ENCODE measurements around the gene CTIF.

CTIF gene

GRCh38 chr18:48888773-48889080 is 349.9 kb downstream of the CTIF start:
- H3K4me3 ChIP-seq (ENCODE audit: low read depth, low read length): no peak overlapping the region
- TF ChIP-seq CTCF (IDR thresholded peaks at IDR 0.05; ENCODE audit: insufficient read depth, low read depth, low read length, missing control alignments): no peak
- no peak for DNase-seq (ENCODE audit: low read depth)

DNA sequence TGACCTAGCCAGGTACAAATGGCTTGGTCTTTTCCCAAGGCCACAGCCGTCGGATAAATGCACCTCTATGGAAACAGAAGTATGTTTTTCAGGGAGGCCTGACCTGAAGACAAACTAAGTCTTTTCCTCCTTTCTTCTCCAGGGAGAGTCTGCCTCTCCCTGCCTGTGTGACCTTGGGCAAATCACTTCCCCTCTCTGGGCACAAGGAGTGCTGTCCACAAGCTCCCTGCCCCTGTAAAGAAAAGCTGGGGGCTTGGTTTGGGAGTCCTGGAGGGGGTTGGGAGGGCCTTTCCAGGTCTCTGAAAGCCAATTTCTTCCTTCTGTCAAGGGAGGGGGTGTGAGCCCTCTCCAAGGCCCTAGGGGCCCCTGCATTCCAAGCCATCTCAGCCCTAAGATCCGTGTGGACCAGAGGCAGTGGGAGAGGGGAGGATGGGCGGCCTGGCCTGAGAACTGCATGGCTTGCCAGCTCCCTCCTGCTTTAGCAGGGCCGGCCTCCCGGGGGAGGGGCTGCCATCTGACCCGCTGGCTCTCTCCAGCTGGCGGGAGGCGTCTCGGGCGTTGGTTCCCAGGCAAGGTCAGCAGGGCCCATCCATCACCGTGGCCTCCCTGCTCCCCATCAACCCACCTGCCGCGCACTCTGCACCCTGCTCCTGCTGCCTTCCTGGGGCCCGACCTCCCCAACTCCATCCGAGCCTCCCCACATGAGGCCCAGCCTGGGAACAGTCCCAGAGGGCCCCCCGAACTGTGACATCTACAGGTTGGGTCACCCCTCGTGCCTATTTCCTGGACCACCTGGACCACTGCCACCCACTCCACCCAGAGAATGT is 350.5 kb downstream of the CTIF start:
- no peak for TF ChIP-seq CTCF (IDR thresholded peaks at IDR 0.05; ENCODE audit: insufficient read depth, low read depth, low read length, missing control alignments)
- no peak overlapping the region for H3K4me3 ChIP-seq (ENCODE audit: low read depth, low read length)
- no peak for DNase-seq (ENCODE audit: low read depth)

GRCh38 chr18:48889981-48890762 is 351.3 kb downstream of the CTIF start:
- H3K4me3 ChIP-seq (ENCODE audit: low read depth, low read length): no peak overlapping the region
- DNase-seq (ENCODE audit: low read depth): no peak
- no peak for TF ChIP-seq CTCF (IDR thresholded peaks at IDR 0.05; ENCODE audit: insufficient read depth, low read depth, low read length, missing control alignments)

- TF ChIP-seq CTCF (IDR thresholded peaks at IDR 0.05; ENCODE audit: insufficient read depth, low read depth, low read length, missing control alignments): no peak
- H3K4me3 ChIP-seq (ENCODE audit: low read depth, low read length): no peak overlapping the region
- no peak for DNase-seq (ENCODE audit: low read depth)
Observed at GRCh38 chr18:48891721-48892120, 352.9 kb downstream of the CTIF start.

- DNase-seq (ENCODE audit: low read depth): no peak
- no peak for TF ChIP-seq CTCF (IDR thresholded peaks at IDR 0.05; ENCODE audit: insufficient read depth, low read depth, low read length, missing control alignments)
- H3K4me3 ChIP-seq (ENCODE audit: low read depth, low read length): no peak overlapping the region
Observed at GRCh38 chr18:48892146-48892855, 353.5 kb downstream of the CTIF start.

DNA sequence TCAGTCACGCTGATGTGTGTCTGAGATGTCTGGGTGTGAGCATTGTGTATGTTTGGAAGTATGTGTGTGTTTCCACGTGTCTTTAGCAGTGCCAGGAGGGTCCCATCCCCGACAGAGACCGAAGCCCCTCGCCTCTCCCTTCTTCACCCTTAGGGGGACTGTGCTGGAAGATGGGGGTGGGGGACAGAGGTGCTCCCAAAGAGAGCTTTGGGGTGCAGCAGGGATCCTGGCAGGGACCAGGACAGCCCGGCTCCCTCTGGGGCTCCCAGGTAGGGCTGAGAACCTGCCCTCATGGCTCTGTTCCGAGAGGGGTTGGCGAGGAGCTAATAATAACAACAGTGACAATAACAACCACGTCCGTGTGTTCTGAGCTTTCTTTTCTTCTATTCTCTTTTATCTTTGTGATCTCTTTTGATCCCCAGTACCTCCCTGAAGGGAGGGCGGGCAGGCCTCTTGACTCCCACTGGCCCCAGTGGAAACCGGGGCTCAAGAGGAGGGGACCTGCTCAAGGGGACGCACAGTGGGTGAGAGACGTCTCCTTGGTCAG is 354.3 kb downstream of the CTIF start:
- no peak for TF ChIP-seq CTCF (IDR thresholded peaks at IDR 0.05; ENCODE audit: insufficient read depth, low read depth, low read length, missing control alignments)
- DNase-seq (ENCODE audit: low read depth): no peak
- no peak overlapping the region for H3K4me3 ChIP-seq (ENCODE audit: low read depth, low read length)
